GM21723 (cell line): ENCODE measurements around the gene AUTS2.
A peak's percentile ranks its signal among the peaks of the same experiment; 100 is the strongest.

Experiments
- ATAC-seq: cut with Tn5 transposase; IDR thresholded peaks from one replicate; pipeline ENCODE4 v1.9.1; 2021; ENCODE audit warnings: mild to moderate bottlenecking, moderate library complexity; ENCODE audit not compliant: unreplicated experiment

AUTS2 gene

GRCh38 chr7:69598081-69598486, at the start of gene AUTS2:
TSS of gene AUTS2 (plus strand) at chr7:69598475. CDS start at chr7:69599654, 1,179 bp downstream.
- peak; percentile 64 for ATAC-seq

GRCh38 chr7:69550991-69551390, 47.3 kb upstream of the AUTS2 start:
- ATAC-seq = no peak

DNA sequence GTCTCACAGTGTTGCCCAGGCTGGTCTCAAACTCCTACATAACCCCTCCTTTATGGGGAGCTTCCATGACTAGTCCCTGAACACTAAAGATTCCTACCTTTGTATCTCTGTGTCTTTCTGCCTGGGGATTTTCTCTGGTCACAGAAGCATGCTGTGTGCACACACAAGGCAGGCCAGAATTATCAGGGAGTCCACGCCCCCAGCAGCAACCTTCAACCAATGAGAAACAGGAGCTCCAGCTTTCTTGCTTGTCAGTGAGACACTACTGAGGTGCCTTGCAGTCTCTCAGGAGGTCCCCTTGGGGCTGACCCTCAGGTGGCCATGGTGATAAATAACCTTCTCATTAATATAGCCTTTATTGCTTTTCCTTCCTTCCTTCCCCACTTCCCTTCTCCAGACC, 45.1 kb upstream of the AUTS2 start:
- ATAC-seq = no peak

GRCh38 chr7:69561266-69561960, 36.9 kb upstream of the AUTS2 start:
- no peak for ATAC-seq

- peak; percentile 66 for ATAC-seq
Observed at GRCh38 chr7:69564454-69565417, 33.5 kb upstream of the AUTS2 start.

DNA sequence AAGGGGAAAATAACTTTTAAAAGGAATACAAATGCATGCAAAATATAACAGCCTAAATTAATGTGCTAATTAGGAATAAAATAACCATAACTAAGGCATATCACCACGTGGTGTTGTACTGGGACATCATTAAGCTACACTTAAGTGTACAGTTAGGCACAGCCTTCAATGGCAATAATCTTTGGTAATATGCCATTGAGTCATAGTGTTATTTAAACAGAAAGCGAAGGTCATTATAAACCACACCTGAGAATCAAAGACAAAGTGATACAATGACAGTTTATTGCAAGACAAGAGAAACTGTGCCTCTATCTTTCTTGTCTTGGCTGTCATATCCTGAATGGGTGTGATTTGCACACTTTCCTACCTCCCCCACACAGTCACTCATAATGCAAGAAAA, 30.5 kb upstream of the AUTS2 start:
- no peak for ATAC-seq

- no peak for ATAC-seq
Observed at GRCh38 chr7:69568266-69568665, 30.0 kb upstream of the AUTS2 start.

- ATAC-seq = no peak
Observed at GRCh38 chr7:69575651-69576050, 22.6 kb upstream of the AUTS2 start.

DNA sequence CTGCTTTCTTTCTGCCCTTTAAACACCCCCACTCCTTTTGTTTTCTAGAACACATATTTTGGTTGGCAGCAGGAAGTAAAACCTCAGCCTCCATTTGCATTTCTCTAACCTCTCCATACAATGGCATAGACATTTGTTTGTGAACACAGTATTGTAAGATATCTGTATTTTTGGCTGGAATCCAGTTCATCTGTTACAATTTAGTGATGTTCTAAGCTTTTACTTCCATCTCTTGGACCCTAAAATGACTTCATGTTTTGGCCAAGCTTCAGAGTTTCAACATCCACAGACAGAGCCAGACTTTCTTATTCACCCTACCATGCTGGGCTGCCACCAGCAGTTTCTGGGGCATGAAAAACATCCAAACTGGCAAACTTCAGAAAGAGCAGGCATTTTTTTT, 21.1 kb upstream of the AUTS2 start:
- ATAC-seq = no peak

- ATAC-seq = no peak
Observed at GRCh38 chr7:69585169-69585568, 13.1 kb upstream of the AUTS2 start.

- ATAC-seq = no peak
Observed at GRCh38 chr7:69586321-69586720, 12.0 kb upstream of the AUTS2 start.

DNA sequence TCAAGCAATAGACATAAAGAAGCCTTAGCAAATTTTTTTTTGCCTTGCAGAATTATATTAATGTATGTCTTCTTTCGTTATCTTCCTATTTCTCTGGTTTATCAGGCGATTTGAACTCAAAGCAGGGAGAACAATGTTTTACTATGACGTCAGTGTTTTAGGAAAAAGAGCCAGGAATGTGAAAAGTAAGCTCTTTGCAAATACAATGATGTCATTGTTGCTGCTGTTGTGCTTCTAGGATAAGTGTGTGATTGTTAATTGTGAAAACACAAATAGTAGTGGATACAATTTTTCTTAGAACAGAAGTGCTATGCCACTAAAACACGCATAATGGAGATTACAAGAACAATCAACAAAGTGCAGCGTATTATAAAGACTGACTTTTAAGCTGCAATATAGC, 9.5 kb upstream of the AUTS2 start:
- ATAC-seq = no peak

- no peak for ATAC-seq
Observed at GRCh38 chr7:69591805-69592204, 6.5 kb upstream of the AUTS2 start.

GRCh38 chr7:69593511-69593910, 4.8 kb upstream of the AUTS2 start:
- ATAC-seq = no peak

- no peak for ATAC-seq
Observed at GRCh38 chr7:69595415-69595814, 2.9 kb upstream of the AUTS2 start.

DNA sequence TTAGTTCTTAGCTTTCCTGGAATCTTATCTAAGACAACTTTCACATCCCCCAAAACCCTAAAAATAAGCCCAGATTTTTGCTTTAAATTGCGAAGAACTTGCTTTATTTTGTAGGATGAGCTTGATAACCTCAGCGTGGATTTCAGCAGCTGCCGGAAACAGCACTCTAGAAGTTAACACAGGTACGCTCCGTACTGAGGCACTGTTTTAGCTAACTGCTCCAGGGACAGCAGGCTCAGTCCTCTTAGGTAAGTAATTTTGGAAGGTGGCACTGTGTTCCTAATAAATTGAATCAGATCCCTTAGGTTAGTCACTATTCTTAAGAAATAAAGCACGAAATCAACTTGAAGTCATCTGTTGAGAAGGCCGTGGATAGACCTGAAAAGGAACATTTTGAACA, 2.2 kb upstream of the AUTS2 start:
- ATAC-seq = no peak

DNA sequence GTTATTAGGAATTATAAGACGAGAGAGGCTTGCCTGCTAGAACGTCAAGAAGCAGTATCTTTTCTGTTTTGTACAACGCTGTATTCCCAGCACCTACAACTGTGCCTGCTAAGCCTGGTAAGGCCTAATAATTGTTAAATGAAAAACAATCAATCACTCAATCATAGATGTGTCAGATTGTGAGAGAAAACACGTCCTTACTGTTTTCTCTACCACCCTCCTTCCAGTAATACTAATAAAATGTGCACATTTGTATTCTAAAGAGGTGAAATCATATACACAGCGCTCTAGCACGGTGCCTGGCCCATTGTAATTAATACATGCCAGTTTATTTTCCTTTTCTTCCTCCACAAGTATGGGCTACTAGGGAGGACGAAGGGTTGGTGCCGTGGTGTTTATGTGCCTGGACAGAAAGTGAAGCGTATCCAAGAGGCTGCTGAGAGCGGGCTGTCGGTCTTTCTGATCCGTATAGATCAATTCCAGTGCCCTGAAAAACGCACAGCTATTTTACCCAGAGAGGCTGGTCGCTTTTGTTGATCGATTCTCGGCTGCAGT, 1.5 kb upstream of the AUTS2 start:
- no peak for ATAC-seq

GRCh38 chr7:69597278-69598076, 798 bp upstream of the AUTS2 start:
- ATAC-seq = peak; percentile 39

DNA sequence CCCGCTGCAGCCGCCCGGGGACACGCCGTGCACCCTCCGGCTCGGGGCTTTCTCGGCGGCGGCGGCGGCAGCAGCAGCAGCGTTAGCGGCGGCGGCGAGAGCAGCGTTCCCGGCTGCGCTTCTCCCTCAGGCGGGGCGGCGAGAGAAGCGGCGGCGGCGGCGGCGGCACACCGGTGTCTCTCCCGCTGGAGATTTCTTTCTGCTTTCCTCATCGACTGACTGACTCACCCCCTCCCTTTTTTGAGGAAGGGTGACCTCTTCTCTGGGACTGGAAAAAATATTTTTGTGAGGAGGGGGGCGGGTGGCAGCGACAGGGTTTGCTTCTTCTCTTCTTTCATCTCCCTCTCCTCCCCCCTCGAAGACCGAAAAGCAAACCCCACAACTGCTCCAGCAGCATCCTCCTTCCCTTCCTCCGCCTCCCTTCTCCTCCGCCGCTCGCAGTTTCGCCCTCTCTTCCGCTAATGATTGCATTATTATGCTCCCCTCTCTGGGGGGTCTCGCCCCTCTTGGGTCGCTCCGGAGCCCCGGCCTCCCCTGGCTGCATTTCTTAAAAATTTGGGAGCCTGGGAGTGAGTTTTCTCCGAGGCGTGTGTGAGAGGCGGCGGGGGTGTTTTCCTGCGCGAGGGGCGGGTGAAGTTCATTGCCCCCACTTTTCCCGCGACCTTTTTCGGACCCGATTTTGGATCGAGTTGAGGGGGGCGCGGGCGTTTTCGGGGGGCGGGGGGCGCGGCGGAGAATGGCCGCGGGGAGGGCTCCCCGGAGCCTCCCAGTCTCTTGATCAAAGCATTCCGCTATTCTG, 411 bp downstream of the AUTS2 start:
- peak; percentile 5 for ATAC-seq

GRCh38 chr7:69599286-69599954, 1.1 kb downstream of the AUTS2 start:
- ATAC-seq = no peak
